COLO668 (cell line): ENCODE data around the gene SPTLC1.

Source experiments
- DNase-seq: peaks from one replicate; lab custom pipeline; 2025; ENCODE audit not compliant: unreplicated experiment; lab: John Stamatoyannopoulos, UW

Gene SPTLC1

GRCh38 chr9:91985692-91986091 lies 129.5 kb downstream of the SPTLC1 start:
- DNase-seq: no peak
